ENCODE data around the gene POC1A. TPM values are rescaled to one million over a fixed set of nuclear protein-coding genes. Genes with fewer than 3 reads are reported as not detected.

Gene POC1A
- polyA plus RNA-seq, 1 of the 3 experiments (the other 2 are of a cell fraction), result 11.7 TPM

DNA sequence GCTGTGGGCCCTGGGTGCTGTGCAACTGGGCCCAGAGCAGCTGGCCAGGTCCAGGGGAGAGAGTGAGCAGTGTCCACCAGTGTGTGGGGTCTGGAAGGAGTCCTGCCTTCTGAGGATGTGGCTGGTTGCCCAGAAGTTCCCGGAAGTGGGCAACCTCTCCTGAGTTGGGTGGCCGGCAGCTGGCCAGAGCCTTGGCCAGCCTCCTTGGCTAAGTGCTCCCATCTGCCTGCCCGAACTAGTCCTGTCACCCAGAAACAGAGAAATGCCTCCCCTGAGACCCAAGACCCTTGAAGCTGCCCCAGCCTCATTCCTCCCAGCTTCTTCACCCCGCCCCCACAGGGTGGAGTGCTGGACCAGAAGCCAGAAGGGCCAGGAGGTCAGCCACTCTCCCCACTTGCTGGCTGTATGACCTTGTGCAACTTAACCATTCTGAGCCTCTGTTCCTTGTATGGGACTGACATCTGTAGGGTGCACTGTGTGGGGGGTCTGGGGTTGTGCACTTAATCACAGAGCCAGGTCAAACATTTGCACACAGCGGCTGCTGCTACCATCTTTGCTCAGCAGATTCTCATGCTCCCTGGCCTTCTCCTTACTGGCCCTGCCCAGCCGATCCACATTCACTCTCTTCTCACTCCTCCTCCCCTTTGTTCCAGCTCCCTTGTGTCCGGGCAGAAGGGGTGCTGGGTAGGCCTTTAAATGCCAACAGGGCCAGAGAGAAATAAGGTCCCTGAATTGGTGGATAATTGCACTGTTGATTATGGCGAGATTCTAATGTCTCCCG is 36.3 kb upstream of the POC1A start (continued):
- TF ChIP-seq, protein P1, sequence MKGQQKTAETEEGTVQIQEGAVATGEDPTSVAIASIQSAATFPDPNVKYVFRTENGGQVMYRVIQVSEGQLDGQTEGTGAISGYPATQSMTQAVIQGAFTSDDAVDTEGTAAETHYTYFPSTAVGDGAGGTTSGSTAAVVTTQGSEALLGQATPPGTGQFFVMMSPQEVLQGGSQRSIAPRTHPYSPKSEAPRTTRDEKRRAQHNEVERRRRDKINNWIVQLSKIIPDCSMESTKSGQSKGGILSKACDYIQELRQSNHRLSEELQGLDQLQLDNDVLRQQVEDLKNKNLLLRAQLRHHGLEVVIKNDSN (IDR thresholded peaks at IDR 0.05; ENCODE audit: borderline replicate concordance, low read depth), result no peak
- TF ChIP-seq JUND (IDR thresholded peaks at IDR 0.05) (no peak), TCF12 (IDR thresholded peaks at IDR 0.05) (peak; percentile 84), FOXM1 (IDR thresholded peaks at IDR 0.05; ENCODE audit: low read depth) (no peak), RFX5 (IDR thresholded peaks at IDR 0.05; ENCODE audit: low read length) (no peak)
- TF ChIP-seq, protein P2, sequence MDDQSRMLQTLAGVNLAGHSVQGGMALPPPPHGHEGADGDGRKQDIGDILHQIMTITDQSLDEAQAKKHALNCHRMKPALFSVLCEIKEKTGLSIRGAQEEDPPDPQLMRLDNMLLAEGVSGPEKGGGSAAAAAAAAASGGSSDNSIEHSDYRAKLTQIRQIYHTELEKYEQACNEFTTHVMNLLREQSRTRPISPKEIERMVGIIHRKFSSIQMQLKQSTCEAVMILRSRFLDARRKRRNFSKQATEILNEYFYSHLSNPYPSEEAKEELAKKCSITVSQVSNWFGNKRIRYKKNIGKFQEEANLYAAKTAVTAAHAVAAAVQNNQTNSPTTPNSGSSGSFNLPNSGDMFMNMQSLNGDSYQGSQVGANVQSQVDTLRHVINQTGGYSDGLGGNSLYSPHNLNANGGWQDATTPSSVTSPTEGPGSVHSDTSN (IDR thresholded peaks at IDR 0.05), result no peak; the same call in 1 of the 2 replicates

DNA sequence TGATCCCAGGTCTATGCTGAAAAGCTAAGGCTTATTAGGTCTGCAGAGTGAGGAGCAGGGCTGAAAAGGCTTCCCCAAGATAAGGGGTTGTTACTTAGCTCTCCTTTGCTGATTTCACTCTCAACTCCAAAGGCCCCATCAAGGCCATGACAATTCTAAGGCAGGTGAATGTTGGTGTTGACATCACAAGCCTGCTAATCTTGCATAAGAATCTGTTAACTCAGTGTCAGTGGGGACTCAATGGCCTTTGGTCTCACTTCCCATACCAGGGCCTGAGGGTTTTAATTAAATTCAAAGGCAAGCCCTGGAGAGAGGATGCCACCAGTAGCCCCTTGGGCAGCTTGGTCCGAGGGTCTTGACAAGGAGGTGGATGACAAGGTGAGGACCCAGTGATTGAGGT is 34.3 kb upstream of the POC1A start:
- no peak for DNase-seq
- POLR2A ChIA-PET, result interaction anchor here (0.7 kb wide), 1 partner anchor 193 kb away, joined by 3 read pairs; the partner anchor contains the start of gene RPL29
- 100% methylated on average over 1 of the region's 1 CpG for WGBS (ENCODE audit: low lambda C conversion rate)
- no peaks in the 10 kb centered on the region for H3K9me3 ChIP-seq
- peaks cover 10 to 16% of the 10 kb centered on the region in 2 experiments; a peak in 3 of 4 replicates for H3K4me1 ChIP-seq (ENCODE audit: control insufficient read depth in 1 of 2, insufficient read depth in 2 of 2, low read depth in 1 of 2, low read length in 1 of 2)
- H3K4me2 ChIP-seq, result no peak overlapping the region
- H3F3A ChIP-seq (replicated peaks; ENCODE audit: insufficient read depth), result peaks cover 4% of the 10 kb centered on the region
- no peaks in the 10 kb centered on the region for H3K9me2 ChIP-seq
- CTCF ChIA-PET, result interaction anchor here (0.8 kb wide), 1 partner anchor 32 kb away, joined by 3 read pairs; no protein-coding TSS in a partner anchor
- no peaks in the 10 kb centered on the region for H4K20me1 ChIP-seq (ENCODE audit: insufficient read depth)
- H3K79me2 ChIP-seq (ENCODE audit: insufficient read depth), result no peaks in the 10 kb centered on the region
- H3K27me3 ChIP-seq (ENCODE audit: insufficient read depth), result no peaks in the 10 kb centered on the region
- no peak overlapping the region for H3K27ac ChIP-seq (ENCODE audit: low read depth in 2 of 2, low read length in 1 of 2)
- TF ChIP-seq, protein P3, sequence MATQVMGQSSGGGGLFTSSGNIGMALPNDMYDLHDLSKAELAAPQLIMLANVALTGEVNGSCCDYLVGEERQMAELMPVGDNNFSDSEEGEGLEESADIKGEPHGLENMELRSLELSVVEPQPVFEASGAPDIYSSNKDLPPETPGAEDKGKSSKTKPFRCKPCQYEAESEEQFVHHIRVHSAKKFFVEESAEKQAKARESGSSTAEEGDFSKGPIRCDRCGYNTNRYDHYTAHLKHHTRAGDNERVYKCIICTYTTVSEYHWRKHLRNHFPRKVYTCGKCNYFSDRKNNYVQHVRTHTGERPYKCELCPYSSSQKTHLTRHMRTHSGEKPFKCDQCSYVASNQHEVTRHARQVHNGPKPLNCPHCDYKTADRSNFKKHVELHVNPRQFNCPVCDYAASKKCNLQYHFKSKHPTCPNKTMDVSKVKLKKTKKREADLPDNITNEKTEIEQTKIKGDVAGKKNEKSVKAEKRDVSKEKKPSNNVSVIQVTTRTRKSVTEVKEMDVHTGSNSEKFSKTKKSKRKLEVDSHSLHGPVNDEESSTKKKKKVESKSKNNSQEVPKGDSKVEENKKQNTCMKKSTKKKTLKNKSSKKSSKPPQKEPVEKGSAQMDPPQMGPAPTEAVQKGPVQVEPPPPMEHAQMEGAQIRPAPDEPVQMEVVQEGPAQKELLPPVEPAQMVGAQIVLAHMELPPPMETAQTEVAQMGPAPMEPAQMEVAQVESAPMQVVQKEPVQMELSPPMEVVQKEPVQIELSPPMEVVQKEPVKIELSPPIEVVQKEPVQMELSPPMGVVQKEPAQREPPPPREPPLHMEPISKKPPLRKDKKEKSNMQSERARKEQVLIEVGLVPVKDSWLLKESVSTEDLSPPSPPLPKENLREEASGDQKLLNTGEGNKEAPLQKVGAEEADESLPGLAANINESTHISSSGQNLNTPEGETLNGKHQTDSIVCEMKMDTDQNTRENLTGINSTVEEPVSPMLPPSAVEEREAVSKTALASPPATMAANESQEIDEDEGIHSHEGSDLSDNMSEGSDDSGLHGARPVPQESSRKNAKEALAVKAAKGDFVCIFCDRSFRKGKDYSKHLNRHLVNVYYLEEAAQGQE (IDR thresholded peaks at IDR 0.05; ENCODE audit: low read depth, low read length), result no peak
- TF ChIP-seq RCOR1 (IDR thresholded peaks at IDR 0.05; ENCODE audit: low read length) (no peak), FOXM1 (IDR thresholded peaks at IDR 0.05; ENCODE audit: low read depth) (no peak), FOXJ3 (CRISPR knock-in tag; IDR thresholded peaks at IDR 0.05) (no peak), NFIC (IDR thresholded peaks at IDR 0.05; ENCODE audit: borderline replicate concordance) (no peak), RXRA (IDR thresholded peaks at IDR 0.05; ENCODE audit: borderline replicate concordance, low read depth) (no peak), GATA2 (CRISPR knock-in tag; IDR thresholded peaks at IDR 0.05) (no peak), EP300 (IDR thresholded peaks at IDR 0.05; ENCODE audit: borderline replicate concordance in 1 of 2, low read depth in 1 of 2, low read length in 1 of 2) (no peak), RFX5 (IDR thresholded peaks at IDR 0.05; ENCODE audit: low read length) (no peak), TCF12 (IDR thresholded peaks at IDR 0.05) (no peak), GABPA (IDR thresholded peaks at IDR 0.05; ENCODE audit: low read depth) (no peak), TAF1 (IDR thresholded peaks at IDR 0.05; ENCODE audit: borderline replicate concordance, low read depth, low read length) (no peak), SIN3A (IDR thresholded peaks at IDR 0.05; ENCODE audit: borderline replicate concordance, low read depth, low read length) (no peak), TEAD4 (IDR thresholded peaks at IDR 0.05; ENCODE audit: borderline replicate concordance, insufficient read depth) (no peak), JUND (IDR thresholded peaks at IDR 0.05) (no peak), MXI1 (IDR thresholded peaks at IDR 0.05; ENCODE audit: low read depth, low read length) (no peak)
- TF ChIP-seq, protein P2 (IDR thresholded peaks at IDR 0.05), result no peak
- TF ChIP-seq, protein P4, sequence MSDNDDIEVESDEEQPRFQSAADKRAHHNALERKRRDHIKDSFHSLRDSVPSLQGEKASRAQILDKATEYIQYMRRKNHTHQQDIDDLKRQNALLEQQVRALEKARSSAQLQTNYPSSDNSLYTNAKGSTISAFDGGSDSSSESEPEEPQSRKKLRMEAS (IDR thresholded peaks at IDR 0.05; ENCODE audit: low read depth), result no peak
- TF ChIP-seq, protein P1 (IDR thresholded peaks at IDR 0.05; ENCODE audit: borderline replicate concordance, low read depth), result no peak
- TF ChIP-seq, protein P5, sequence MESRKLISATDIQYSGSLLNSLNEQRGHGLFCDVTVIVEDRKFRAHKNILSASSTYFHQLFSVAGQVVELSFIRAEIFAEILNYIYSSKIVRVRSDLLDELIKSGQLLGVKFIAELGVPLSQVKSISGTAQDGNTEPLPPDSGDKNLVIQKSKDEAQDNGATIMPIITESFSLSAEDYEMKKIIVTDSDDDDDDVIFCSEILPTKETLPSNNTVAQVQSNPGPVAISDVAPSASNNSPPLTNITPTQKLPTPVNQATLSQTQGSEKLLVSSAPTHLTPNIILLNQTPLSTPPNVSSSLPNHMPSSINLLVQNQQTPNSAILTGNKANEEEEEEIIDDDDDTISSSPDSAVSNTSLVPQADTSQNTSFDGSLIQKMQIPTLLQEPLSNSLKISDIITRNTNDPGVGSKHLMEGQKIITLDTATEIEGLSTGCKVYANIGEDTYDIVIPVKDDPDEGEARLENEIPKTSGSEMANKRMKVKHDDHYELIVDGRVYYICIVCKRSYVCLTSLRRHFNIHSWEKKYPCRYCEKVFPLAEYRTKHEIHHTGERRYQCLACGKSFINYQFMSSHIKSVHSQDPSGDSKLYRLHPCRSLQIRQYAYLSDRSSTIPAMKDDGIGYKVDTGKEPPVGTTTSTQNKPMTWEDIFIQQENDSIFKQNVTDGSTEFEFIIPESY (IDR thresholded peaks at IDR 0.05; ENCODE audit: borderline replicate concordance, low read depth), result no peak
- H3K9ac ChIP-seq, result no peak overlapping the region
- no peaks in the 10 kb centered on the region for H3K36me3 ChIP-seq (replicated peaks in 1 of 2; ENCODE audit: control insufficient read depth in 1 of 2, insufficient read depth in 2 of 2, low read length in 1 of 2)
- no peak overlapping the region for H2AFZ ChIP-seq (ENCODE audit: low read depth)
- H3K4me3 ChIP-seq (ENCODE audit: low read depth in 2 of 2, low read length in 1 of 2), result no peak overlapping the region
